ENCODE data around the gene MEN1.

Gene MEN1

DNA sequence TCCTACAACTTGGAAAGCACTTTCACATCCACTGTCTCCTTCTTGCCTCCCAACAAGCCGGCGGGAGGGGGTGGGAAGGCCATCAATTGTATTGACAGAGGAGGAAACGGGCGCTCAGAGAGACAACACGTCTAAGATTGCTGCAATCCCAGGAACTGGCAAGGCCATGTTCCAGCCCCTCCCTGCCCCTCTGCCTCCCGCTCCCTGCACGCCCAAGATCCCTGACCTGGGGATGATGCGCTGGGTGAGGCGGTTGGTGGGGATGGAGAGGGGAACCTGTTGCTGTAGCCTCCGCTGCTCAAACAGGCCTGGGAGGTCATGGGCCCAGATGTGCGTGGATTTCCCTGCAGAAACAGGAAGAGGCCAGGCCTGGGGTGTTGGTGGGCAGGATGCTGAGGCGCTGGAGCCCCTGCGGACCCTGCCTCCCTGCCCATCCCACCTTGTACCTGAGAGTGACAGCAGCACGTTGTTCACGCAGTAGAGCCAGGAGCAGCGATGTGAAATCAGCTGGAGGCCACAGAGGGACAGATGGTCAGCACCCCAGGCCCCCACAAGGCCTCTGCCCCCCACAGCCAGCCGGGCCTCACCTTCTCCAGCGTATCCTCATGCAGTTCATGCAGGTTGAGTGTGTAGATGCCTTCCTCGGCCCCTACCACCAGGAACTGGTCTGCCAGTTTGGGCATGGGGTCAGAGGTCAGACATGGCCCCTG, 14.1 kb downstream of the MEN1 start:
- no peaks in the 10 kb centered on the region for H3K36me3 ChIP-seq (ENCODE audit: insufficient read depth, low read depth, low read length)
- H3K9ac ChIP-seq (ENCODE audit: low read depth, low read length), result no peak overlapping the region
- no peaks in the 10 kb centered on the region for H3K9me3 ChIP-seq (ENCODE audit: insufficient read depth, low read depth, low read length)
- no peaks in the 10 kb centered on the region for H3K27me3 ChIP-seq (ENCODE audit: insufficient read depth, low read length)
- H3K27ac ChIP-seq (ENCODE audit: low read length), result no peak overlapping the region
- no peaks in the 10 kb centered on the region for H3K4me1 ChIP-seq (ENCODE audit: insufficient read depth, low read length)
- H3K4me3 ChIP-seq (ENCODE audit: low read length), result no peak overlapping the region

DNA sequence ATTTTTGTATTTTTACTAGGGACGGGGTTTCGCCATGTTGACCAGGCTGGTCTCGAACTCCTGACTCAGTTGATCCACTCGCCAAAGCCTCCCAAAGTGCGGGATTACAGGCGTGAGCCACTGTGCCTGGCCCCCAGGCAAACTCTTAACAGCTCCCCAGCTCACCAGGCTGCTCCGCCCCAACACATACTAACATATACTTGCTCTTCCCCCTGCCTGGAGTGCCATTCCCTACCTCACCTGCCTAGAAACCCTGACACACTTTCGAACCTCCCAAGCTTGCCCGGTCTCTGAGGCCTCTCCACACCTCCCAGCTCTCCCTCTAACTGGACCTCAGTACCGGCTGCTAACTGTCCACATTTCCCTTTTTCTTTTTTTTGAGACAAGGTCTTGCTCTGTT, 15.8 kb downstream of the MEN1 start:
- H3K36me3 ChIP-seq (ENCODE audit: insufficient read depth, low read depth, low read length), result no peaks in the 10 kb centered on the region
- H3K9me3 ChIP-seq (ENCODE audit: insufficient read depth, low read depth, low read length), result no peaks in the 10 kb centered on the region
- H3K27me3 ChIP-seq (ENCODE audit: insufficient read depth, low read length), result no peaks in the 10 kb centered on the region
- no peak overlapping the region for H3K27ac ChIP-seq (ENCODE audit: low read length)
- no peak overlapping the region for H3K4me3 ChIP-seq (ENCODE audit: low read length)
- H3K4me1 ChIP-seq (ENCODE audit: insufficient read depth, low read length), result no peaks in the 10 kb centered on the region
- H3K9ac ChIP-seq (ENCODE audit: low read depth, low read length), result no peak overlapping the region

DNA sequence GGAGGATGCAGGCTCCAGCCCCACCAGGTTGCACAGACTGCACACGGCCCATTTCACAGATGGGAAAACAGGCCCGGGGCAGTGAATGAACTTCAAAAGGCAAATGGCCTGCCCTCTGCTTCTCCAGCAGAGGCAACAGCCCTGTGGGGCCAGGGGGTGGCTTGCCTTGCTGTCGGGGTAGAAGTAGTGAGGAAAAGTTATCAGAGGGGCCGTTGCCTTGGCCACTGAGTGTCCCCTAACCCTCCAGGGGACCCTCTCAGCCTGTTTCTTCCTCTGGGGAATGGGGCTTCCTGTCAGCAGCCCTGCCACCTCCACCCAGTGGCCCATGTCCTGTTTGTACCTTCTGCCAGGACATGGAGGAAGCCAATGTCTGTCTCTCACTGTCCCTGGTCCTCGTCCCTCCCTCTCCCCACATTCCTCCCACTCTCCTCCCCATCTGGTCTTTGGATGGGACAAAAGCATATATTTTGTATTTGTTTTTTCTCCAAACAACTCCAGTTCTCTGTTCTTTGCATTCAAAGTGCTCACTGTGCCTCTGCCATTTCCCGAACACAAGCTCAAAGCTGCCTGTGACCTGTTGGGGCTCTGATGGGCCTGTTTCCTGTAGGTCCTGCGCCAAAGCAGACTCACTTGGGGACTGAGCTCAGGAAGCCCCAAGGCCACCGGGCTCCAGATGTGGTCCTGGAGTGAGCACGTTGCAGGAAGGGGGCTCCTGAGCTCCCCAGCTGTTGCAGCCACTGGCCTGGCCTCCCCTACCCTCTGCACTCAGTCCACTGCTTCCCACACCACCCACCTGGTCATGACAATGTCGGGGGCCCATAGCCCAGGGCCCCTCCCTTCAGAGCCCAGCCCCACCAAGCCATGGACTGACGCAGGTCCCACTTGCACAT, 16.8 kb downstream of the MEN1 start:
- Histone ChIP-seq H3K4me3 (ENCODE audit: low read length) (no peak overlapping the region), H3K27me3 (ENCODE audit: insufficient read depth, low read length) (no peaks in the 10 kb centered on the region), H3K9me3 (ENCODE audit: insufficient read depth, low read depth, low read length) (no peaks in the 10 kb centered on the region), H3K27ac (ENCODE audit: low read length) (no peak overlapping the region), H3K9ac (ENCODE audit: low read depth, low read length) (no peak overlapping the region), H3K36me3 (ENCODE audit: insufficient read depth, low read depth, low read length) (no peaks in the 10 kb centered on the region), H3K4me1 (ENCODE audit: insufficient read depth, low read length) (no peaks in the 10 kb centered on the region)

DNA sequence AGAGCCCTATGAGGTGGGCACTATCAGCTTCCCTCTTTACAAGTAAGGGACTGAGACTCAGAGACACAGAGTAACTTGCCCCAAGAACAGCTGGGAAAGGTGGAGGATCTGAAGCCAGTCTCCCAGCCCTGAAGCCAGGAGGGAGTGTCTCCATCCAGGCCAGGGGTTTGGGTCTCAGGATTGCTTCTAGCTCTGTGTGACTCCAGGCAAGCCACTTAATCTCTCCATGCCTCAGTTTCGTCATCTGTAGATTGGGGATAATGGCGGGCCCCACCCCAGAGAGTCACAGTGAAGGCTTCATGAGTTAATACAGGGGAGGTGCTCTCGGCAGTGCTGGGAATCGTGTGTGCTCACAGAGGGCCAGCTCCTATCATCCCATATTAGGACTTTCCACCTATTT, 17.9 kb downstream of the MEN1 start:
- Histone ChIP-seq H3K27me3 (ENCODE audit: insufficient read depth, low read length) (no peaks in the 10 kb centered on the region), H3K9me3 (ENCODE audit: insufficient read depth, low read depth, low read length) (no peaks in the 10 kb centered on the region), H3K9ac (ENCODE audit: low read depth, low read length) (no peak overlapping the region), H3K4me3 (ENCODE audit: low read length) (no peak overlapping the region), H3K36me3 (ENCODE audit: insufficient read depth, low read depth, low read length) (no peaks in the 10 kb centered on the region), H3K4me1 (ENCODE audit: insufficient read depth, low read length) (no peaks in the 10 kb centered on the region), H3K27ac (ENCODE audit: low read length) (no peak overlapping the region)

GRCh38 chr11:64791781-64792291, 18.5 kb downstream of the MEN1 start:
- Histone ChIP-seq H3K27ac (ENCODE audit: low read length) (no peak overlapping the region), H3K9ac (ENCODE audit: low read depth, low read length) (no peak overlapping the region), H3K4me3 (ENCODE audit: low read length) (no peak overlapping the region), H3K36me3 (ENCODE audit: insufficient read depth, low read depth, low read length) (no peaks in the 10 kb centered on the region), H3K27me3 (ENCODE audit: insufficient read depth, low read length) (no peaks in the 10 kb centered on the region), H3K4me1 (ENCODE audit: insufficient read depth, low read length) (no peaks in the 10 kb centered on the region), H3K9me3 (ENCODE audit: insufficient read depth, low read depth, low read length) (no peaks in the 10 kb centered on the region)

- Histone ChIP-seq H3K4me1 (ENCODE audit: insufficient read depth, low read length) (no peaks in the 10 kb centered on the region), H3K27me3 (ENCODE audit: insufficient read depth, low read length) (no peaks in the 10 kb centered on the region), H3K27ac (ENCODE audit: low read length) (no peak overlapping the region), H3K36me3 (ENCODE audit: insufficient read depth, low read depth, low read length) (no peaks in the 10 kb centered on the region), H3K9ac (ENCODE audit: low read depth, low read length) (no peak overlapping the region), H3K9me3 (ENCODE audit: insufficient read depth, low read depth, low read length) (no peaks in the 10 kb centered on the region), H3K4me3 (ENCODE audit: low read length) (no peak overlapping the region)
These were observed 19.9 kb downstream of the MEN1 start for GRCh38 chr11:64790205-64791095.

GRCh38 chr11:64789331-64790204, 20.8 kb downstream of the MEN1 start:
- H3K27me3 ChIP-seq (ENCODE audit: insufficient read depth, low read length), result no peaks in the 10 kb centered on the region
- no peak overlapping the region for H3K9ac ChIP-seq (ENCODE audit: low read depth, low read length)
- no peaks in the 10 kb centered on the region for H3K4me1 ChIP-seq (ENCODE audit: insufficient read depth, low read length)
- no peak overlapping the region for H3K27ac ChIP-seq (ENCODE audit: low read length)
- H3K4me3 ChIP-seq (ENCODE audit: low read length), result no peak overlapping the region
- H3K9me3 ChIP-seq (ENCODE audit: insufficient read depth, low read depth, low read length), result no peaks in the 10 kb centered on the region
- H3K36me3 ChIP-seq (ENCODE audit: insufficient read depth, low read depth, low read length), result no peaks in the 10 kb centered on the region

DNA sequence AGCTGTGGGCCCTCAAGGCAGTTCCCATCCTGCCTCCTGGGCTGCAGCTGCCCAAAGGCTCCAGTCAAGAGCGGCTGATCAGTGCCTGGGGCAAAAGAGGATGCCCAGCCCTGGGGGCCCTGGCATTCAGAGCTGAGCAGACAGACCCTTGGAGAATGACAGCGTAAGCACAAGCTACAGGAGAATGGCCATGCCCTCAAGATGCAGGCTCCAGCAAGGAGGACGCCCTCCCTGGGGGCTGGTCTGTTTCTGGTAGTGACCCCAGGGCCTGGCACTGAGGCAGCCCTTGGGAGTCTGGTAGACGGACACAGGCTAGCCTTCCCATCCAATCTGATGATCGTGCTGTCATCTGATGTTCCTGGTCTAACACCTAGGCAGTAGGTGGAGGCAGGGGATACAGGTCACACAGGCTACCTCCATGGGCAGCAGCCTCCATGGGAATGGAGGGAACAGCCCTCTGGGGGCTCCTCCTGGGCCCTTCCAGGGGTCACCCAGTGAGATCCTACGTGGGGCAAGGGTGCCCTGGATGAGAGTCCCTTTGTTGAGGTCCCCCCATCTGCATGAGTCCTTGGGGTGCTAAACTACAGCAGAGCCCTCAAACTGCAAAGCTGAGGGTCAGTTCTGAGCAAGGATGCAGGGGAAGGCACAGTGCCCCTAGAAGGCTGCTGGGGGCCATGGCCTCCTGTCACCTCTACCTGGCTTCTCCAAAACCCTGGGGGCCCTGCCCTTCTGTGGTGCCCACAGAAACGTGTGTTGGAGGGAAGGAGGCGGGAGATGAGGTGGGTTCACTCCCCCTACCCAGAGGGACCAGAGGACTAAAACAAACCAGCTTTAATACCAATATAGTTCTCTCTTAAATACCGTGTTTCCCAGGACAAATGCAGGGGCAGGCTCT, 21.8 kb downstream of the MEN1 start:
- H3K9ac ChIP-seq (ENCODE audit: low read depth, low read length), result no peak overlapping the region
- no peaks in the 10 kb centered on the region for H3K9me3 ChIP-seq (ENCODE audit: insufficient read depth, low read depth, low read length)

DNA sequence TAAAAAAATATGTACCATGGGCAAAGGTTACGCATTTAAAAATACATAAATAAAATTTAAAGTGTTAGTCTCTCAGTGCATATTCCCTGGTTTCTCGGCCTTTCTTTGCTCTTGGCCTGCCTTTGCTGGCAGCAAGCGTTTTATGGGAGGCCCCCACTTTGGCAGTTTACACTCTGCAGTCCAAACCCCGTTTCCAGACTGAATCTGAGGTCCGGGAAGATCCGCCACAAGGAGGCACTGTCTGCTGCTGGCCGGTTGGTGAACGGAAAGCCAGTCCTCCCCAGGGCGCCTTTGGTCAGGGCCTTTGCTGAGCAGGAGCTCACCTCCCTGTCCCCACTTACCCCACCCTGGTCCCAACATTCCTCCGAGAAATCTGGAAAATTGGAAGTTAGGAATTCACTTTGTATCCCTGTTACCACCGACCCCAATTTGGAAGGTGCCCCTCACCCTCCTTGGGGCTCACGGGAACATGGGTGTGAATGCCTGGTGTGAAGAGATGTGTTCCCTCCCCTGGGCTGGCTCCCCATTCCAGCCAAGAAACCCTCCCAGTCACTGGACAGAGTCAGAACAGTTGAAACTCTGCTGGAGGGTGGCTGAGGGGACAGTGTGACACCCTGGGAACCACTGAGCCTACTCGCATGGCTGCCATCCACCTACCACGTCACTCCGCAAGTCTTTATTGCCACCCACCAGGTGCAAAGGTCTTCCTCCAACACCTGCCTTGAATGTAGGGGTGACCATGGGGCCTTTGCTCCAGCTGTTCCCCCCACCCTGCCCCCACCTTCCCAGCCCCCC, 22.6 kb downstream of the MEN1 start:
- Histone ChIP-seq H3K4me1 (ENCODE audit: insufficient read depth, low read length) (no peaks in the 10 kb centered on the region), H3K27ac (ENCODE audit: low read length) (no peak overlapping the region), H3K36me3 (ENCODE audit: insufficient read depth, low read depth, low read length) (no peaks in the 10 kb centered on the region), H3K9ac (ENCODE audit: low read depth, low read length) (no peak overlapping the region), H3K27me3 (ENCODE audit: insufficient read depth, low read length) (no peaks in the 10 kb centered on the region), H3K9me3 (ENCODE audit: insufficient read depth, low read depth, low read length) (no peaks in the 10 kb centered on the region), H3K4me3 (ENCODE audit: low read length) (no peak overlapping the region)

More for the DNA sequence above, 21.8 kb downstream of the MEN1 start:
- H3K27me3 ChIP-seq (ENCODE audit: insufficient read depth, low read length), result no peaks in the 10 kb centered on the region
- H3K4me1 ChIP-seq (ENCODE audit: insufficient read depth, low read length), result no peaks in the 10 kb centered on the region
- H3K27ac ChIP-seq (ENCODE audit: low read length), result no peak overlapping the region
- no peak overlapping the region for H3K4me3 ChIP-seq (ENCODE audit: low read length)
- H3K36me3 ChIP-seq (ENCODE audit: insufficient read depth, low read depth, low read length), result no peaks in the 10 kb centered on the region

Measured in iPS-20b (cell line).